GM12874 (cell line): Measurements from ENCODE around the gene RBM22.

Experiments
- TF ChIP-seq, protein P1 (sequence below): IDR thresholded peaks from 2 replicates; pipeline ENCODE4 v1.5.1; 2011; ENCODE audit warnings: low read depth, mild to moderate bottlenecking, control low read depth, low read length, moderate library complexity; ENCODE audit not compliant: insufficient read depth

Gene RBM22

DNA sequence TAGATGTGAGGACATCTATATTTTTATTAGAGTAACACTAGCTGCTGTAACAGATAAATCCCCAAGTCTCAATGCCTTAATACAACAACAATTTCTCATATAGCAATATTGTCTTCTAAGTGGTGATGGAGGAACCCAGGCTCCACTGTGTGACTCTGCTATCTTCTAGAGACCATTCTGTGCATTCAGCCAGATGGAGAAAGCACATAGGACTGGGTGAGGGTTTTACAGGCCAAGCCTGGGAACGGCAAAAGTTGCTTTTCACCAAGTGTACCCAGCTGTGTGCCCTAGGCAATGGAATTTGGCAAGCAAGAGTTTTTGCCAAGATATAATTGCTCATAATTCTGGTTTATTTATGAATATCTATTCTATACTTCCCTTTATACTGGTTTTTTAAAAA, 11.7 kb downstream of the RBM22 start:
- TF ChIP-seq, protein P1, sequence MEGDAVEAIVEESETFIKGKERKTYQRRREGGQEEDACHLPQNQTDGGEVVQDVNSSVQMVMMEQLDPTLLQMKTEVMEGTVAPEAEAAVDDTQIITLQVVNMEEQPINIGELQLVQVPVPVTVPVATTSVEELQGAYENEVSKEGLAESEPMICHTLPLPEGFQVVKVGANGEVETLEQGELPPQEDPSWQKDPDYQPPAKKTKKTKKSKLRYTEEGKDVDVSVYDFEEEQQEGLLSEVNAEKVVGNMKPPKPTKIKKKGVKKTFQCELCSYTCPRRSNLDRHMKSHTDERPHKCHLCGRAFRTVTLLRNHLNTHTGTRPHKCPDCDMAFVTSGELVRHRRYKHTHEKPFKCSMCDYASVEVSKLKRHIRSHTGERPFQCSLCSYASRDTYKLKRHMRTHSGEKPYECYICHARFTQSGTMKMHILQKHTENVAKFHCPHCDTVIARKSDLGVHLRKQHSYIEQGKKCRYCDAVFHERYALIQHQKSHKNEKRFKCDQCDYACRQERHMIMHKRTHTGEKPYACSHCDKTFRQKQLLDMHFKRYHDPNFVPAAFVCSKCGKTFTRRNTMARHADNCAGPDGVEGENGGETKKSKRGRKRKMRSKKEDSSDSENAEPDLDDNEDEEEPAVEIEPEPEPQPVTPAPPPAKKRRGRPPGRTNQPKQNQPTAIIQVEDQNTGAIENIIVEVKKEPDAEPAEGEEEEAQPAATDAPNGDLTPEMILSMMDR: no peak

DNA sequence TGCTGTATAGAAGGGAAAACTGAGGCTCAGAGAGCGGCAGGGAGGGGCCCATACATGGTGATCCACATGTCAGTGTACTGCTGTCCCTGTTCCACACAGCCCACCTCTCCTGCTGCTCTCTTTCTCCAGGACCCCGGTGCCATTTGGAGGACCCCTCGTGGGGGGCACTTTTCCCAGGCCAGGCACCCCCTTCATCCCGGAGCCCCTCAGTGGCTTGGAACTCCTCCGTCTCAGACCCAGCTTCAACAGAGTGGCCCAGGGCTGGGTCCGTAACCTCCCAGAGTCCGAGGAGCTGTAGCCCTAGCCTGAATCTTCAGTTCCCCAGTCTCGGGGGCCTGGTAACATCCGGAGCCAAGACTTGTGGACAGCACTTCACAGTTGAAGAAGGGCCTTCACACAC, 24.3 kb downstream of the RBM22 start:
- TF ChIP-seq, protein P1: no peak

GRCh38 chr5:150675069-150675468, 25.8 kb downstream of the RBM22 start:
- TF ChIP-seq, protein P1: no peak

DNA sequence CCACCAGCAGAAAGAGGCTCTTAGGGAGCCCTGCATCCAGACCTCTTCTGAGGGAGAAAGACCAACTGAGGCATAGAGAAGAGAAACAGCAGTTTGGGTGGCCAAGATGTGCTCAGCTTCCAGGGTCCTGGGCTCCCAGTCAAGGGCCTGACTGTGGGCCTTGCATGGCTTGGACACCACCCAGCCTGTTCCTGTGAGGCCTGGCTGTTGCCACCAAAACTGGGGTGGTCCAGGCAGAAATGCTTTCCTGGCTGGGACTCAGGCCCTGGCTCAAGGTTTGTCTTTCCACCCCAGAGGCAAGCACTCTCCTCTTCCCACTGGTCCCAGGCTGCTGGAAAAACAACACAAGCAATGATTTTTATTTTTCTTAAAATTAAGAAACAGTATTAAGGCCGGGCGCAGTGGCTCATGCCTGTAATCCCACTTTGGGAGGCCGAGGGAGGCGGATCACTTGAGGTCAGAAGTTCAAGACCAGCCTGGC, 26.5 kb downstream of the RBM22 start:
- TF ChIP-seq, protein P1: no peak

GRCh38 chr5:150672884-150673275, 28.0 kb downstream of the RBM22 start:
- TF ChIP-seq, protein P1: no peak

GRCh38 chr5:150672237-150672883, 28.5 kb downstream of the RBM22 start:
- TF ChIP-seq, protein P1: no peak

- TF ChIP-seq, protein P1: no peak
These were observed 29.2 kb downstream of the RBM22 start for GRCh38 chr5:150671509-150672236.
